ENCODE results near the gene NRIP1. TPM values are rescaled to one million over a fixed set of nuclear protein-coding genes. Genes with fewer than 3 reads are reported as not detected.

NRIP1 gene
- total and polyA plus RNA-seq, 2 of the 13 experiments (the other 11 are each of a cell fraction or from before 2014, with no cell fraction given), result 21.0 to 69.0 TPM

- no peak for ATAC-seq
- Histone ChIP-seq H3K9me3 (ENCODE audit: low read length) (no peaks in the 10 kb centered on the region), H3K27me3 (ENCODE audit: control insufficient read depth in 1 of 2, insufficient read depth in 2 of 2, low read length in 2 of 2) (no peaks in the 10 kb centered on the region), H3K36me3 (replicated peaks in 1 of 2; ENCODE audit: control insufficient read depth in 1 of 2, insufficient read depth in 2 of 2, low read length in 2 of 2) (no peaks in the 10 kb centered on the region), H3K79me2 (ENCODE audit: insufficient read depth, low read length) (no peaks in the 10 kb centered on the region), H4K20me1 (ENCODE audit: insufficient read depth, low read length) (no peaks in the 10 kb centered on the region), H3K4me1 (ENCODE audit: insufficient read depth, low read length) (no peaks in the 10 kb centered on the region), H2AFZ (ENCODE audit: low read length) (no peak overlapping the region), H3K4me2 (ENCODE audit: low read depth, low read length) (no peak overlapping the region), H3K9ac (ENCODE audit: insufficient read depth, low read depth, low read length) (no peak overlapping the region), H3K27ac (ENCODE audit: extremely low read length, insufficient read depth, low read length) (no peak overlapping the region), H3K4me3 (replicated peaks in 1 of 3; ENCODE audit: insufficient read depth in 1 of 3, low read depth in 2 of 3, low read length in 3 of 3) (no peak overlapping the region)
- WGBS (ENCODE audit: low lambda C conversion rate), result 100% methylated on average over 1 of the region's 1 CpG
- DNase-seq (ENCODE audit: low spot score), result no peak
- CTCF ChIA-PET (ENCODE audit: low intra/inter-chr PET ratio, low total read pairs), result no interaction called here
- intact Hi-C loops (cut with micrococcal nuclease; ENCODE audit: unreplicated experiment) (no loop called here), in situ Hi-C loops (cut with HindIII; ENCODE audit: extremely low pct_ligation_motif_present, low pct_unique_long_range_greater_than_20kb) (no loop called here)
- no peak for TF ChIP-seq ADNP (CRISPR knock-in tag; IDR thresholded peaks at IDR 0.05)
- TF ChIP-seq AGO2 (optimal IDR thresholded peaks at IDR 0.05; ENCODE audit: low read depth, low read length), result peak; percentile 46
- TF ChIP-seq ZNF775 (CRISPR knock-in tag; IDR thresholded peaks at IDR 0.05; ENCODE audit: borderline replicate concordance), result no peak
- BruUV-seq (replicated peaks), result no TSS peak
- POLR2A ChIA-PET, result no interaction called here
- no peak for FAIRE-seq
These were observed 107.0 kb downstream of the NRIP1 start for GRCh38 chr21:14957836-14958235.

- ATAC-seq (peak; percentile 12; the same call in 1 of the 3 replicates), FAIRE-seq (no peak), DNase-seq (ENCODE audit: low spot score) (no peak)
- no TSS peak for BruUV-seq (replicated peaks)
- Histone ChIP-seq H2AFZ (ENCODE audit: low read length) (no peak overlapping the region), H3K79me2 (ENCODE audit: insufficient read depth, low read length) (no peaks in the 10 kb centered on the region), H3K4me1 (ENCODE audit: insufficient read depth, low read length) (no peaks in the 10 kb centered on the region), H3K9me3 (ENCODE audit: low read length) (no peaks in the 10 kb centered on the region), H3K4me3 (replicated peaks in 1 of 3; ENCODE audit: insufficient read depth in 1 of 3, low read depth in 2 of 3, low read length in 3 of 3) (no peak overlapping the region), H3K27me3 (ENCODE audit: control insufficient read depth in 1 of 2, insufficient read depth in 2 of 2, low read length in 2 of 2) (no peaks in the 10 kb centered on the region), H4K20me1 (ENCODE audit: insufficient read depth, low read length) (no peaks in the 10 kb centered on the region), H3K27ac (ENCODE audit: extremely low read length, insufficient read depth, low read length) (no peak overlapping the region), H3K4me2 (ENCODE audit: low read depth, low read length) (no peak overlapping the region), H3K9ac (ENCODE audit: insufficient read depth, low read depth, low read length) (no peak overlapping the region), H3K36me3 (replicated peaks in 1 of 2; ENCODE audit: control insufficient read depth in 1 of 2, insufficient read depth in 2 of 2, low read length in 2 of 2) (no peaks in the 10 kb centered on the region)
- CTCF ChIA-PET (ENCODE audit: low intra/inter-chr PET ratio, low total read pairs), result no interaction called here
- in situ Hi-C loops (cut with HindIII; ENCODE audit: extremely low pct_ligation_motif_present, low pct_unique_long_range_greater_than_20kb) (no loop called here), intact Hi-C loops (cut with micrococcal nuclease; ENCODE audit: unreplicated experiment) (no loop called here)
- POLR2A ChIA-PET, result no interaction called here
- WGBS (ENCODE audit: low lambda C conversion rate), result 96% methylated on average over 4 of the region's 4 CpGs
- TF ChIP-seq TCF7L2 (IDR thresholded peaks at IDR 0.05; ENCODE audit: low read depth, low read length) (no peak), ZNF382 (CRISPR knock-in tag; IDR thresholded peaks at IDR 0.05; ENCODE audit: borderline replicate concordance) (no peak), REPIN1 (CRISPR knock-in tag; IDR thresholded peaks at IDR 0.05; ENCODE audit: borderline replicate concordance, low read depth) (no peak), KMT2B (CRISPR knock-in tag; IDR thresholded peaks at IDR 0.05) (no peak), ZNF781 (CRISPR knock-in tag; IDR thresholded peaks at IDR 0.05; ENCODE audit: borderline replicate concordance, not compliant biosample characterization) (no peak), FOXK2 (IDR thresholded peaks at IDR 0.05) (no peak), RXRA (CRISPR knock-in tag; IDR thresholded peaks at IDR 0.05) (no peak), ZNF337 (CRISPR knock-in tag; IDR thresholded peaks at IDR 0.05; ENCODE audit: borderline replicate concordance, low read depth) (no peak)
- TF ChIP-seq, protein P1, sequence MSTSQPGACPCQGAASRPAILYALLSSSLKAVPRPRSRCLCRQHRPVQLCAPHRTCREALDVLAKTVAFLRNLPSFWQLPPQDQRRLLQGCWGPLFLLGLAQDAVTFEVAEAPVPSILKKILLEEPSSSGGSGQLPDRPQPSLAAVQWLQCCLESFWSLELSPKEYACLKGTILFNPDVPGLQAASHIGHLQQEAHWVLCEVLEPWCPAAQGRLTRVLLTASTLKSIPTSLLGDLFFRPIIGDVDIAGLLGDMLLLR (CRISPR knock-in tag; IDR thresholded peaks at IDR 0.05), result no peak
- TF ChIP-seq, protein P2, sequence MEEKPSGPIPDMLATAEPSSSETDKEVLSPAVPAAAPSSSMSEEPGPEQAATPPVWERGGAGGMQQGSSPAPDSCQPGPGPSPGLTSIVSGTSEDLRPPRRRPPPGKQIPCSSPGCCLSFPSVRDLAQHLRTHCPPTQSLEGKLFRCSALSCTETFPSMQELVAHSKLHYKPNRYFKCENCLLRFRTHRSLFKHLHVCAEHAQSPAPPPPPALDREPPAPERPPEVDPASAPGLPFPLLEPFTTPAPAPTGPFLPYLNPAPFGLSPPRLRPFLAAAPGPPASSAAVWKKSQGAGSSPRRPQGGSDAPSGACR (CRISPR knock-in tag; IDR thresholded peaks at IDR 0.05), result no peak
- TF ChIP-seq, protein P3, sequence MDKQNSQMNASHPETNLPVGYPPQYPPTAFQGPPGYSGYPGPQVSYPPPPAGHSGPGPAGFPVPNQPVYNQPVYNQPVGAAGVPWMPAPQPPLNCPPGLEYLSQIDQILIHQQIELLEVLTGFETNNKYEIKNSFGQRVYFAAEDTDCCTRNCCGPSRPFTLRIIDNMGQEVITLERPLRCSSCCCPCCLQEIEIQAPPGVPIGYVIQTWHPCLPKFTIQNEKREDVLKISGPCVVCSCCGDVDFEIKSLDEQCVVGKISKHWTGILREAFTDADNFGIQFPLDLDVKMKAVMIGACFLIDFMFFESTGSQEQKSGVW (CRISPR knock-in tag; IDR thresholded peaks at IDR 0.05; ENCODE audit: borderline replicate concordance), result no peak
These were observed 108.0 kb downstream of the NRIP1 start for GRCh38 chr21:14956807-14957206.

Data from HepG2 (cell line).